Measurements from ENCODE around the gene DTX1. TPM values are rescaled to one million over a fixed set of nuclear protein-coding genes. Genes with fewer than 3 reads are reported as not detected.

The DTX1 gene
- total RNA-seq, 2 experiments from 2014 or later: 0.15 to 0.25 TPM

DNA sequence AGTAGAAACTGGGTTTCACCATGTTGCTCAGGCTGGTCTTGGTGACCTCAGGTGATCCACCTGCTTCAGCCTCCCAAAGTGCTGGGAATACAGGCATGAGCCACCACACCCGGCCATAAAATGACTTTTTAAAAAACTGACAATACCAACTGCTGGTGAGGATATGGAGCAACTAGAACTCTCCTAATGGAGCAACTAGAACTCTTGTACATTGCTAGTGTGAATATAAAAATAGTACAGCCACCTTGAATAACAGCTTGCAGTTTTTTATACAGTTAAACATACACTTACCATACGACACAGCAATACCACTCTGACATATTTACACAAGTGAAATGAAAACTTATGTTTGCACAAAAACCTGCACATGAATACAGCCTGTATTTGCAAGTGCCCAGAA lies 90.5 kb downstream of the DTX1 start:
- H3K4me3 Mint-ChIP-seq: no peak overlapping the region
- peaks cover 1% of the 10 kb centered on the region for H3K4me1 Mint-ChIP-seq
- no peaks in the 10 kb centered on the region for H3K36me3 Mint-ChIP-seq (ENCODE audit: low read depth)
- ChIA-PET POLR2A (no interaction called here), CTCF (no interaction called here)
- H3K27ac Mint-ChIP-seq: no peak overlapping the region
- peaks cover 12% of the 10 kb centered on the region for H3K27me3 Mint-ChIP-seq
- DNase-seq: no peak
- H3K9me3 Mint-ChIP-seq: no peaks in the 10 kb centered on the region

Other genes starting within 250 kb of the DTX1 start
- gene OAS1, start 149.8 kb upstream of the DTX1 start, total RNA-seq: 100 to 1,000 TPM; 194 to 197 TPM
- 100 to 1,000 TPM; 202 to 204 TPM for gene OAS3, start 118.3 kb upstream of the DTX1 start, total RNA-seq
- 100 to 1,000 TPM; 294 to 420 TPM for gene OAS2, start 78.2 kb upstream of the DTX1 start, total RNA-seq
- under 1 TPM; 0.20 to 0.40 TPM for gene RASAL1, start 79.0 kb downstream of the DTX1 start, total RNA-seq
- gene CFAP73, start 93.0 kb downstream of the DTX1 start, total RNA-seq: under 1 TPM; 0.37 to 0.42 TPM
- 10 to 100 TPM; 65.6 to 72.0 TPM for gene DDX54, start 128.7 kb downstream of the DTX1 start, total RNA-seq
- 10 to 100 TPM; 17.0 to 18.0 TPM for gene RITA1, start 129.0 kb downstream of the DTX1 start, total RNA-seq
- gene TPCN1, start 164.7 kb downstream of the DTX1 start, total RNA-seq: 10 to 100 TPM; 18.6 to 20.9 TPM

All from activated CD4-positive, alpha-beta T cell treated with anti-CD3 and anti-CD28 coated beads, Interleukin-2, amount 10 ng/mL, durations not matched to agents 7 days and 5 days (primary cell).